Uterus (tissue), 4 donors: ENCODE measurements around the gene DUSP22. TPM values are rescaled to one million over a fixed set of nuclear protein-coding genes. Genes with fewer than 3 reads are reported as not detected.

Source experiments
- DNase-seq, 2 donors: peaks; one replicate each; pipeline ENCODE4 v3.0.0-alpha.2; 2019 to 2020
- H3K27ac ChIP-seq, 2 donors: fragments of 200-600 bp; sonication (generic); 1 replicate in 1 of 2; 2 replicates in 1 of 2; pipeline ENCODE4 v1.5.1; 2016 to 2018
- H3K27me3 ChIP-seq, 2 donors: fragments of 200-600 bp; sonication (generic); one replicate each; pipeline ENCODE4 v1.5.1; 2018 to 2019; ENCODE audit warnings: control low read depth in 1 of 2
- H3K36me3 ChIP-seq, 2 donors: fragments of 200-600 bp; sonication (generic); one replicate each; pipeline ENCODE4 v1.5.1; 2019; ENCODE audit warnings: control low read depth in 1 of 2
- H3K4me1 ChIP-seq, 2 donors: fragments of 200-600 bp; sonication (generic); one replicate each; pipeline ENCODE4 v1.5.1; 2018 to 2019; ENCODE audit warnings: control low read depth in 1 of 2
- H3K4me3 ChIP-seq, 2 donors: fragments of 200-600 bp; sonication (generic); 1 replicate in 1 of 2; 2 replicates in 1 of 2; pipeline ENCODE4 v1.5.1; 2018 to 2019; ENCODE audit warnings: mild to moderate bottlenecking in 1 of 2
- H3K9me3 ChIP-seq, 2 donors: fragments of 200-600 bp; sonication (generic); one replicate each; pipeline ENCODE4 v1.5.1; 2019; ENCODE audit warnings: control low read depth in 1 of 2
- CTCF ChIP-seq, 4 experiments: fragments of 200-600 bp in 2 of 4; fragments of 450-650 bp in 2 of 4; sonication (generic) in 2 of 4; IDR thresholded peaks; one replicate each; pipeline ENCODE4 v1.5.1; 2016 to 2019; ENCODE audit warnings: antibody characterized with exemption in 4 of 4, mild to moderate bottlenecking in 2 of 4, moderate library complexity in 1 of 4
- POLR2A ChIP-seq, 2 donors: fragments of 450-650 bp; IDR thresholded peaks; one replicate each; pipeline ENCODE4 v1.6.1; 2016; ENCODE audit warnings: antibody characterized with exemption in 2 of 2, mild to moderate bottlenecking in 1 of 2, moderate library complexity in 1 of 2
- intact Hi-C: fragments of 100-400 bp; cut with DNase I; formaldehyde crosslinking; loops from one replicate; pipeline ENCODE4 v1.15.1; 2023; ENCODE audit warnings: low total_unique reads
- total RNA-seq, 4 donors: library from RNA; depleted of rRNA in 3 of 4; stranded (reverse); fragments of >200 nt in 3 of 4; gene quantifications; one replicate each; pipeline versions ENCODE4 v1.1.0 to v1.2.4, GENCODE V29; 2014 to 2023
- donor health status: DM: yes; HTN: yes; CAD: no.

The DUSP22 gene
- total RNA-seq, 4 donors from 2014 or later, result 22.8 to 78.5 (median 46.0) TPM

DNA sequence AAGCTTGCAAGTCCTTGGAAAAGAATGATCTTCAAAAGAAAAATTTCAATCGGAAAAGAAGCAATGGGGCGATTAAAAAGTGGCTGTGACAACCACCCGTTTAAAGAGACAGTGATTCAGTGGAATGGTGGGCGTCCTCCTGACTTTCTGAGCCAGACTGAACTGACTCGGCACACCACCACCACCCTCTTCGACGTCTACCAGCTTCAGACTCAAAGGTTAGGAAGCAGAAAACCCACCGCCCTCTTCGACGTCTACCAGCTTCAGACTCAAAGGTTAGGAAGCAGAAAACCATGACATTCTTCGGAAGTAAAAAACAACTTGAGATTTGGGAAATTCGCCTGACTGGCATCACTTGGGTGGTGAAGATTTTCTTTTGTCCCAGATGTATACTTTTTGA, 71.0 kb downstream of the DUSP22 start:
- TF ChIP-seq POLR2A (IDR thresholded peaks at IDR 0.05), result no peak
- TF ChIP-seq CTCF (IDR thresholded peaks at IDR 0.05), result no peak
- no peaks in the 10 kb centered on the region for H3K9me3 ChIP-seq
- intact Hi-C loops, result no loop called here
- no peak overlapping the region for H3K4me3 ChIP-seq
- no peak overlapping the region for H3K27ac ChIP-seq
- no peaks in the 10 kb centered on the region for H3K4me1 ChIP-seq
- no peak for DNase-seq
- no peaks in the 10 kb centered on the region for H3K27me3 ChIP-seq
- no peaks in the 10 kb centered on the region for H3K36me3 ChIP-seq

DNA sequence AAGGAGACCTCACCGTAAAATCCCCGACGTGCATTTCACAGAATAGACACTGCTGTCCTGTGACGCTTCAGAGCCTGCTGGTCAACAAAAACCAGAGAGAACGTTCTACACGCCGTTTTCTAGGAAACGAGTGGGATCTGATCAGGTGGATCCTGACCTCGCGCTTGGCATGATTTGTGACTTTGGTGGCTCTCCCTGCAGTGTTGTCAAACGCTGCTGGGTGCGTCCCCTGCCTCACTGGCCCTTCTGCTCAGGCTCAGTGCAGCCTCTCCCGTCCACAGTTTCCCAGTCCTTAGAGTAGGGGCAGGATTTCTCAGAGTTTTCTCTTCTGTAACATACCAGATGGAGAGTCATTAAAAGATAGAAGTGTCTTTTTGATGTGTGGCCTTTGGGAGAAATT, 71.6 kb downstream of the DUSP22 start:
- DNase-seq, result no peak
- H3K27ac ChIP-seq, result no peak overlapping the region
- H3K4me3 ChIP-seq, result no peak overlapping the region
- intact Hi-C loops, result no loop called here
- no peaks in the 10 kb centered on the region for H3K36me3 ChIP-seq
- peaks cover 0 to under 1% of the 10 kb centered on the region in 2 donors for H3K27me3 ChIP-seq
- H3K9me3 ChIP-seq, result no peaks in the 10 kb centered on the region
- TF ChIP-seq POLR2A (IDR thresholded peaks at IDR 0.05) (no peak), CTCF (IDR thresholded peaks at IDR 0.05) (no peak)
- no peaks in the 10 kb centered on the region for H3K4me1 ChIP-seq

- H3K27me3 ChIP-seq, result peaks cover 0 to 10% of the 10 kb centered on the region in 2 donors
- H3K9me3 ChIP-seq, result no peaks in the 10 kb centered on the region
- H3K4me3 ChIP-seq, result no peak overlapping the region
- H3K4me1 ChIP-seq, result no peaks in the 10 kb centered on the region
- intact Hi-C loops, result no loop called here
- no peak overlapping the region for H3K27ac ChIP-seq
- no peak for DNase-seq
- no peak for TF ChIP-seq POLR2A (IDR thresholded peaks at IDR 0.05)
- no peaks in the 10 kb centered on the region for H3K36me3 ChIP-seq
Measured at GRCh38 chr6:364609-365540, 72.6 kb downstream of the DUSP22 start.

GRCh38 chr6:365835-366234, 73.5 kb downstream of the DUSP22 start:
- no peaks in the 10 kb centered on the region for H3K9me3 ChIP-seq
- peaks cover 0 to 10% of the 10 kb centered on the region in 2 donors for H3K27me3 ChIP-seq
- no peak overlapping the region for H3K27ac ChIP-seq
- H3K4me3 ChIP-seq, result no peak overlapping the region
- no peaks in the 10 kb centered on the region for H3K4me1 ChIP-seq
- intact Hi-C loops, result no loop called here
- no peak for DNase-seq
- no peaks in the 10 kb centered on the region for H3K36me3 ChIP-seq
- no peak for TF ChIP-seq POLR2A (IDR thresholded peaks at IDR 0.05)
- no peak for TF ChIP-seq CTCF (IDR thresholded peaks at IDR 0.05)

DNA sequence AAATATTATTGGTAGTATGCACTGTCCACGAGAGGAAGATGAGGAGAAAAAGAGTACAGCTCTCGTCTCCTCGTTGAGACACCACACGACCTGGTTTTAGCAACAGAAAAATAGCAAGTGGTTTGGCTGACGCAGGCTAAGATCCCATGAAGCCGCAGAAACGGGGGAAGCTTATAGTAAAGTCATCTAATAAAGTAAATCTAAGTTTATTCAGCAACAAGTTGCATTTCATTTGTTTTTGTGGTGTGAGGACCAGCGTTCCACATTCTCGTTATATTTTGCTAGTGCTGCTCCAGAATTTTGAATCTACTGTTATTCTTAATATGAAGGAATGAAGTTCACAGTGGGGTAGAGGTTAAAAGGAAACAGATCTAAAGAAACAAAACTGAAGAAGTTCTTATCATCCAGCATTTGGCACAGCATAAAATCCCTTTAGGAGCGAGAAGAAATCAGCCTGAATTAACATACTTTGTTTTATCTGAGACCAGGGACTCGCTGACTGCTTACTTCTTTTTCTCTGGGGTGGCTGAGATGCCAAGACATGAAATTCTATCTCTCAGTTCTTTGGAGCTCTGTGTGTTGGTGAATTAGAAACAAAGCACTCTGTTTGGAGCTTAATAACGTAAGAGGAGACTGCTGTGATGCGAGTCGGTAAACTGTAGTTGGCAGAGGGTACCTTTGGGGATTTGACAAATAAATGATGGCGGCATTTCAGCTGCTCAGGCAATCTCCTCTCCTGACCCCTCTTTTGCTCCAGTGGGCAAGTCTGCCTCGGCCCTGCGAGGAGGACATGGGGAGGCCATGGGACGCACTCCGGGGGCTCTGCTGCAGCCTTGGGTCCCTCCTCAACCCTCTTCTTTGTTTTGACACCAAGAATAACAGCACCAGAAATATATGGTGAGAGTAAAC, 74.4 kb downstream of the DUSP22 start:
- H3K27ac ChIP-seq, result no peak overlapping the region
- no peaks in the 10 kb centered on the region for H3K4me1 ChIP-seq
- no peak for DNase-seq
- H3K4me3 ChIP-seq, result no peak overlapping the region
- H3K27me3 ChIP-seq, result peaks cover 0 to 10% of the 10 kb centered on the region in 2 donors
- no peaks in the 10 kb centered on the region for H3K9me3 ChIP-seq
- TF ChIP-seq CTCF (IDR thresholded peaks at IDR 0.05) (no peak), POLR2A (IDR thresholded peaks at IDR 0.05) (no peak)
- intact Hi-C loops, result no loop called here
- H3K36me3 ChIP-seq, result no peaks in the 10 kb centered on the region
